Adrenal gland (tissue), 12 donors: ENCODE results near the gene DMAC2. TPM values are rescaled to one million over a fixed set of nuclear protein-coding genes. Genes with fewer than 3 reads are reported as not detected.

Source experiments
- DNase-seq, 7 donors: peaks; one replicate each; pipeline ENCODE4 v3.0.0-alpha.2; 2019 to 2020
- H3K27ac ChIP-seq, 5 donors: fragments of 200-600 bp; sonication (generic) in 4 of 5; 1 replicate in 3 of 5; 2 replicates in 2 of 5; pipeline versions ENCODE4 v1.5.1 to v1.8.0; 2016 to 2020; ENCODE audit warnings: mild to moderate bottlenecking in 1 of 5
- H3K27me3 ChIP-seq: fragments of 200-600 bp; 2 replicates; pipeline ENCODE4 v1.8.0; 2021
- H3K36me3 ChIP-seq, 2 donors: fragments of 200-600 bp; replicated peaks in 1 of 2; 1 replicate in 1 of 2; 2 replicates in 1 of 2; pipeline versions ENCODE4 v1.5.1 to v1.8.0; 2018 to 2022
- H3K4me1 ChIP-seq, 2 donors: fragments of 200-600 bp; replicated peaks in 1 of 2; 1 replicate in 1 of 2; 2 replicates in 1 of 2; pipeline versions ENCODE4 v1.5.1 to v1.8.0; 2018 to 2021
- H3K4me3 ChIP-seq, 4 donors: fragments of 200-600 bp; sonication (generic) in 3 of 4; one replicate each; pipeline ENCODE4 v1.5.1; 2016 to 2018
- H3K9me3 ChIP-seq, 3 donors: fragments of 200-600 bp; sonication (generic) in 1 of 3; replicated peaks in 1 of 3; 1 replicate in 2 of 3; 2 replicates in 1 of 3; pipeline versions ENCODE4 v1.5.1 to v1.8.0; 2016 to 2021
- CTCF ChIP-seq, 6 experiments: fragments of 450-650 bp in 4 of 6; fragments of 200-600 bp in 2 of 6; sonication (generic) in 1 of 6; IDR thresholded peaks; 1 replicate in 5 of 6; 2 replicates in 1 of 6; pipeline versions ENCODE4 v1.5.1 to v1.8.0; 2016 to 2021; ENCODE audit warnings: antibody characterized with exemption in 6 of 6, mild to moderate bottlenecking in 2 of 6, moderate library complexity in 1 of 6
- POLR2A ChIP-seq, 2 donors: fragments of 450-650 bp; IDR thresholded peaks; one replicate each; pipeline ENCODE4 v1.6.1; 2017; ENCODE audit warnings: antibody characterized with exemption in 2 of 2, mild to moderate bottlenecking in 2 of 2, moderate library complexity in 1 of 2
- WGBS, 4 donors: extraction: QIAGEN DNeasy Blood & Tissue Kit in 2 of 4; methylation state at CpG; one replicate each; pipeline versions ENCODE4 v1.1.5 to v1.1.7; 2013 to 2017; 5-methylcytosine and 5-hydroxymethylcytosine counted together
- intact Hi-C, 2 donors: fragments of 100-400 bp; cut with DNase I; formaldehyde crosslinking; loops; one replicate each; pipeline versions ENCODE4 v1.14.1 to v1.15.0; 2022 to 2023
- polyA plus RNA-seq, 3 donors: library from polyadenylated mRNA; stranded (reverse); fragments of 200-250 nt in 2 of 3; fragments of 350-450 nt in 1 of 3; fragmentation: Illumina TruSeq in 1 of 3; extraction: RNeasy Lipid Tissue Mini Kit (QIAGEN cat#74804) in 1 of 3; gene quantifications; one replicate each; pipeline ENCODE4 v1.2.3, GENCODE V29; 2013 to 2014
- total RNA-seq, 9 donors: library from RNA; depleted of rRNA in 4 of 9; stranded (reverse); fragments of >200 nt in 4 of 9; fragments of 120-200 nt in 1 of 9; fragmentation: NEBNext Ultra II Directional in 1 of 9; extraction: Animal tissue kit (Norgen Biotek cat#: 25700) in 1 of 9; gene quantifications; one replicate each; pipeline versions ENCODE4 v1.1.0 to v1.2.4, GENCODE V29; 2013 to 2023
- donor health status: healthy with polysubstance abuse.
- donor health status: Bipolar disorder and iron deficiency.
- donor health status: DM: yes; HTN: yes; CAD: no.
- donor health status: DM: no; HTN: no; CAD: no.
- donor health status: DM: no; HTN: no; CAD: no.
- donor health status: DM: yes; HTN: yes; CAD: no.

Gene DMAC2
- total and polyA plus RNA-seq, 12 donors: 30.7 to 60.9 (median 46.2) TPM

- intact Hi-C loops: no loop called here
- H3K4me1 ChIP-seq: no peaks in the 10 kb centered on the region
- H3K9me3 ChIP-seq: no peaks in the 10 kb centered on the region
- H3K4me3 ChIP-seq: no peak overlapping the region
- no peaks in the 10 kb centered on the region for H3K36me3 ChIP-seq
- no peak for DNase-seq
- TF ChIP-seq CTCF (IDR thresholded peaks at IDR 0.05) (no peak), POLR2A (IDR thresholded peaks at IDR 0.05) (no peak)
- H3K27ac ChIP-seq: no peak overlapping the region
- WGBS, 4 donors: 65 to 78% (median 70%) methylated on average over 6 of the region's 6 CpGs
- H3K27me3 ChIP-seq: peaks cover 30% of the 10 kb centered on the region
These were observed 22.8 kb upstream of the DMAC2 start for GRCh38 chr19:41462497-41462896.

- no peak for TF ChIP-seq CTCF (IDR thresholded peaks at IDR 0.05)
- TF ChIP-seq POLR2A (IDR thresholded peaks at IDR 0.05): no peak
- intact Hi-C loops: no loop called here
- no peak overlapping the region for H3K27ac ChIP-seq
- no peaks in the 10 kb centered on the region for H3K9me3 ChIP-seq
- H3K4me1 ChIP-seq: peaks cover 0 to 5% of the 10 kb centered on the region in 2 donors
- DNase-seq: no peak
- no peak overlapping the region for H3K4me3 ChIP-seq
- no peaks in the 10 kb centered on the region for H3K36me3 ChIP-seq
- 20 to 64% (median 44%) methylated on average over 1 of the region's 1 CpG for WGBS, 4 donors
- peaks cover 13% of the 10 kb centered on the region for H3K27me3 ChIP-seq
These were observed 17.5 kb upstream of the DMAC2 start for GRCh38 chr19:41457241-41457640.

GRCh38 chr19:41456342-41456918 is 16.7 kb upstream of the DMAC2 start:
- peak in 1 of 7 donors; percentile 22 for DNase-seq
- Histone ChIP-seq H3K9me3 (no peaks in the 10 kb centered on the region), H3K27ac (peak overlapping the region in 1 of 5 donors; percentile 27), H3K4me1 (peaks cover 0 to 5% of the 10 kb centered on the region in 2 donors), H3K36me3 (no peaks in the 10 kb centered on the region), H3K27me3 (peaks cover 10% of the 10 kb centered on the region), H3K4me3 (no peak overlapping the region)
- intact Hi-C loops: no loop called here
- WGBS, 4 donors: 24 to 35% (median 29%) methylated on average over 7 of the region's 7 CpGs
- TF ChIP-seq POLR2A (IDR thresholded peaks at IDR 0.05) (no peak), CTCF (IDR thresholded peaks at IDR 0.05) (no peak)

GRCh38 chr19:41455936-41456335 is 16.2 kb upstream of the DMAC2 start:
- no peak overlapping the region for H3K27ac ChIP-seq
- intact Hi-C loops: no loop called here

More at GRCh38 chr19:41455936-41456335, 16.2 kb upstream of the DMAC2 start:
- no peak overlapping the region for H3K4me3 ChIP-seq
- no peaks in the 10 kb centered on the region for H3K36me3 ChIP-seq
- no peak for TF ChIP-seq CTCF (IDR thresholded peaks at IDR 0.05)
- no peak for TF ChIP-seq POLR2A (IDR thresholded peaks at IDR 0.05)
- WGBS, 4 donors: 16 to 44% (median 31%) methylated on average over 2 of the region's 2 CpGs
- H3K27me3 ChIP-seq: peaks cover 6% of the 10 kb centered on the region
- no peak for DNase-seq
- no peaks in the 10 kb centered on the region for H3K9me3 ChIP-seq
- peaks cover 0 to 5% of the 10 kb centered on the region in 2 donors for H3K4me1 ChIP-seq
